H1 (cell line): ENCODE results near the gene SLC27A2. TPM values are rescaled to one million over a fixed set of nuclear protein-coding genes. Genes with fewer than 3 reads are reported as not detected.

ENCODE experiments used
- CHD1 ChIP-seq: IDR thresholded peaks from 2 replicates; pipeline ENCODE4 v1.6.1; 2012; ENCODE audit warnings: low read depth, low read length, improper control_type of control experiment
- EP300 ChIP-seq, 2 experiments: IDR thresholded peaks; 1 replicate in 1 of 2; 2 replicates in 1 of 2; pipeline ENCODE4 v1.6.1; 2011 to 2012; ENCODE audit warnings: low read depth in 2 of 2, low read length in 2 of 2, mild to moderate bottlenecking in 2 of 2, borderline replicate concordance in 1 of 2, inconsistent platforms in 1 of 2, moderate library complexity in 1 of 2
- HDAC2 ChIP-seq, 2 experiments: fragments of 300-600 bp in 1 of 2; sonication (generic) in 1 of 2; IDR thresholded peaks; 2 replicates each; pipeline ENCODE4 v1.6.1; 2011 to 2012; ENCODE audit warnings: low read depth in 2 of 2, low read length in 2 of 2, mild to moderate bottlenecking in 2 of 2, moderate library complexity in 2 of 2, borderline replicate concordance in 1 of 2, inconsistent platforms in 1 of 2
- RNF2 ChIP-seq: fragments of 200-900, 300-1000 bp; sonication (generic); IDR thresholded peaks from 2 replicates; pipeline ENCODE4 v1.7.1; 2016; ENCODE audit warnings: borderline replicate concordance, low read depth, mild to moderate bottlenecking, antibody characterized with exemption, low read length; ENCODE audit not compliant: poor library complexity, severe bottlenecking; ENCODE audit errors: missing control alignments
- polyA plus RNA-seq, 7 experiments: library from polyadenylated mRNA; depleted of rRNA in 3 of 7; stranded (reverse) in 5 of 7; unstranded in 2 of 7; fragments of >200 nt in 5 of 7; fragments of 200-250 nt in 2 of 7; gene quantifications; 1 replicate in 5 of 7; 2 replicates in 1 of 7; 4 replicates in 1 of 7; pipeline versions ENCODE4 v1.2.1 to v1.2.3, GENCODE V29; 2011 to 2013; ENCODE audit warnings: missing spikeins in 2 of 7, mixed read lengths in 2 of 7
- total RNA-seq: library from RNA; stranded (reverse); fragmentation: NEBNext Ultra II Directional; extraction: Animal tissue kit (Norgen Biotek cat#: 25700); gene quantifications from 2 replicates; pipeline ENCODE4 v1.2.1, GENCODE V29; 2021
- TF ChIP-seq, protein P1 (sequence below): IDR thresholded peaks from 2 replicates; pipeline ENCODE4 v1.6.1; 2012; ENCODE audit warnings: inconsistent platforms

SLC27A2 gene
- total and polyA plus RNA-seq, 2 of the 8 experiments (the other 6 are each of a cell fraction or from before 2014, with no cell fraction given), result 5.6 to 5.8 TPM

DNA sequence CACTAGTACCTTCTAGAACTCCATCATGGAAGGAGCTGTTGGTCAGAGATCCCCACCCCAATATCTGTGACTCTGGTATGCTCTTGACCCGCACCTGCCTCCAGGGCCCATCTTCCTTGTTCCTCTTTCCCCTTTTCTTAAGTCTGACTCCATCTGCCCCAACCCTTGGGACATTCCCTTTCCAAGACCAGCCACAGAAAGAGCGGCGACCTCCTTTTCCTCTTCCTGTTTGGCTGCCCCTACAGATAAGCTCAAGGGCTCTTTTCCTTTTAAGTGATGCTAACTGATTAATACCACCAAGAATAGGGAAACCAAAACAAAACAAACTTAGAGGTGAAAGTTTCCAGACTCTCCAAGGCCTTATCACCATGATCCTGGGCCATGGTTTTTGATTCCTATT is 41.0 kb upstream of the SLC27A2 start (continued):
- TF ChIP-seq, protein P1, sequence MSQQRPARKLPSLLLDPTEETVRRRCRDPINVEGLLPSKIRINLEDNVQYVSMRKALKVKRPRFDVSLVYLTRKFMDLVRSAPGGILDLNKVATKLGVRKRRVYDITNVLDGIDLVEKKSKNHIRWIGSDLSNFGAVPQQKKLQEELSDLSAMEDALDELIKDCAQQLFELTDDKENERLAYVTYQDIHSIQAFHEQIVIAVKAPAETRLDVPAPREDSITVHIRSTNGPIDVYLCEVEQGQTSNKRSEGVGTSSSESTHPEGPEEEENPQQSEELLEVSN, result no peak
- TF ChIP-seq HDAC2 (IDR thresholded peaks at IDR 0.05; ENCODE audit: borderline replicate concordance in 1 of 2, low read depth in 2 of 2, low read length in 2 of 2) (no peak), CHD1 (no peak), EP300 (IDR thresholded peaks at IDR 0.05; ENCODE audit: borderline replicate concordance in 1 of 2, low read depth in 2 of 2, low read length in 2 of 2) (no peak), RNF2 (no peak)
